NCI-H774 (cell line): ENCODE measurements around the gene PRR33.

Experiments
- DNase-seq: peaks from one replicate; lab custom pipeline; 2025; lab: John Stamatoyannopoulos, UW

Gene PRR33

GRCh38 chr11:1847006-1847735, 44.5 kb downstream of the PRR33 start:
- no peak for DNase-seq

- DNase-seq: no peak
These were observed 45.2 kb downstream of the PRR33 start for GRCh38 chr11:1846453-1846932.

- no peak for DNase-seq
These were observed 45.9 kb downstream of the PRR33 start for GRCh38 chr11:1845561-1846452.

- DNase-seq: no peak
These were observed 46.6 kb downstream of the PRR33 start for GRCh38 chr11:1845095-1845429.

- DNase-seq: no peak
These were observed 47.2 kb downstream of the PRR33 start for GRCh38 chr11:1844221-1845094.

GRCh38 chr11:1843796-1844195, 47.9 kb downstream of the PRR33 start:
- DNase-seq: no peak

GRCh38 chr11:1843098-1843473, 48.6 kb downstream of the PRR33 start:
- DNase-seq: no peak

GRCh38 chr11:1842149-1843097, 49.3 kb downstream of the PRR33 start:
- no peak for DNase-seq

- DNase-seq: no peak
These were observed 50.1 kb downstream of the PRR33 start for GRCh38 chr11:1841511-1842148.

- no peak for DNase-seq
These were observed 50.8 kb downstream of the PRR33 start for GRCh38 chr11:1840780-1841480.

- DNase-seq: no peak
These were observed 51.5 kb downstream of the PRR33 start for GRCh38 chr11:1839924-1840779.

GRCh38 chr11:1839204-1839923, 52.3 kb downstream of the PRR33 start:
- DNase-seq: no peak

GRCh38 chr11:1838426-1839144, 53.1 kb downstream of the PRR33 start, which contains the start of gene TNNI2:
Gene TNNI2, plus strand, starts transcription at chr11:1838981. Its CDS starts 716 bp downstream, at chr11:1839697.
- no peak for DNase-seq
